KBM-7 (cell line): Measurements from ENCODE around the gene GRK3.
A peak's percentile ranks its signal among the peaks of the same experiment; 100 is the strongest.
"Not testable (repeated sequence)": the region's sequence is repeated elsewhere in the genome, so short reads cannot be mapped to it uniquely, and the experiment has no call there.

Source experiments
- DNase-seq: peaks from one replicate; pipeline ENCODE4 v3.0.0-alpha.2; 2015
- in situ Hi-C: fragments of 300-500 bp; cut with MboI; formaldehyde crosslinking; loops from 2 replicates; pipeline ENCODE4 v1.14.3; 2020; ENCODE audit warnings: low sequenced_read_pairs, low pct_unique_long_range_greater_than_20kb, mixed read lengths

Gene GRK3

GRCh38 chr22:25708430-25708829 is 144.0 kb downstream of the GRK3 start:
- in situ Hi-C loops, result not testable (repeated sequence)

GRCh38 chr22:25709758-25710157 is 145.3 kb downstream of the GRK3 start:
- DNase-seq, result no peak
- in situ Hi-C loops, result no loop called here

More at GRCh38 chr22:25708430-25708829, 144.0 kb downstream of the GRK3 start:
- DNase-seq, result not testable (repeated sequence)

- in situ Hi-C loops, result no loop called here
- no peak for DNase-seq
These were observed 146.0 kb downstream of the GRK3 start for GRCh38 chr22:25710501-25710900.

DNA sequence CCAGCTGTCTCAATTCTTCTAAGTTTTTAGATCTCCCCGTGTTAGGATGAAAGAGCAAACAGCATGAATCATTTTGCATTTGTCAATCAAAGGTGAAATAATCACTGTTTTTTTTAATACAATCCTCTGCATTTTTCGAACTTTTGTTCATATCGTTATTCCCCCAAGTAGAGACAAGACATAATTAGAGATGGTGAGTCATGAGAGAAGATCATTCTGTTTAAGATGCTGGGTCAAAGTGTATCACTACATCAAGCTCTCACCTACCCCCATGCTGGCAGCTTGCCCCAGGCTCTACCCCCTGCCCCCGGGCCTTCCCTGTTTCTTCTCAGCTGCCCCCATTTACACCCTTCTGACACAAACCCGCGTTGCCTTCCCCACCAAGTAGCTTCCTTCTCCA is 147.0 kb downstream of the GRK3 start:
- in situ Hi-C loops, result no loop called here
- no peak for DNase-seq

- no peak for DNase-seq
- in situ Hi-C loops, result no loop called here
These were observed 148.4 kb downstream of the GRK3 start for GRCh38 chr22:25712661-25713400.

DNA sequence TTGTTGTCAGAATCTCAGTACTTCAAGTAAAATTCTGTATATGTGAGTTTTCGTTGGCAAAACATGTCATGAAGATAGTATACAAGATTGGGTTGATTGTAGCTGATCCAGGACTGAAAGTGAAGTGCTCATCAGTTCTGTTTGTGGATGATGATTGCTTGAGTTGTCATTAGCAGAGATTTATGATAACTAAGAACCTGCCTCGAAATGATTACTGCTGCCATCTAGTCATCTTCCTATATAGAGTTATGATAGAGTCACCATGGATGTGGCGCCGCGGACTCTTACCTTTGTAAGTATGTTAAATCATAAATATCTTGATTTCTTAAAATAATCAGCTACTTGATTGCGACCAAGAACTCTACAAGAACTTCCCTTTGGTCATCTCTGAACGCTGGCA is 149.6 kb downstream of the GRK3 start:
- DNase-seq, result no peak
- in situ Hi-C loops, result no loop called here

- no peak for DNase-seq
- in situ Hi-C loops, result no loop called here
These were observed 150.3 kb downstream of the GRK3 start for GRCh38 chr22:25714739-25715138.

DNA sequence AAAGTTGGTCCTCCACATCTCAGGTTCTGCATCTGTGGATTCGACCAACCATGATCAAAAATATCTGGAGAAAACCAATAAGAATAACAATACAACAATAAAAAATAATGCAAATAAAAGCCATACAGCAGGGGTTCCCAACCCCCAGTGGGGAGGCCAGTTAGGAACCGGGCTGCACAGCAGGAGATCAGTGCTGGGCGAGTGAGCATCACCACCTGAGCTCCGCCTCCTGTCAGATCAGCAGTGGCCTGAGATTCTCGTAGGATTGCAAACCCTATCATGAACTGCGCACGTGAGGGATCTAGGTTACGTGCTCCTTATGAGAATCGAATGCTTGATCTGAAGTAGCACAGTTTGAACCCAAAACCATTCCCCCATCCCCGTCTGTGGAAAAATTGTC is 152.2 kb downstream of the GRK3 start:
- DNase-seq, result no peak
- in situ Hi-C loops, result no loop called here

DNA sequence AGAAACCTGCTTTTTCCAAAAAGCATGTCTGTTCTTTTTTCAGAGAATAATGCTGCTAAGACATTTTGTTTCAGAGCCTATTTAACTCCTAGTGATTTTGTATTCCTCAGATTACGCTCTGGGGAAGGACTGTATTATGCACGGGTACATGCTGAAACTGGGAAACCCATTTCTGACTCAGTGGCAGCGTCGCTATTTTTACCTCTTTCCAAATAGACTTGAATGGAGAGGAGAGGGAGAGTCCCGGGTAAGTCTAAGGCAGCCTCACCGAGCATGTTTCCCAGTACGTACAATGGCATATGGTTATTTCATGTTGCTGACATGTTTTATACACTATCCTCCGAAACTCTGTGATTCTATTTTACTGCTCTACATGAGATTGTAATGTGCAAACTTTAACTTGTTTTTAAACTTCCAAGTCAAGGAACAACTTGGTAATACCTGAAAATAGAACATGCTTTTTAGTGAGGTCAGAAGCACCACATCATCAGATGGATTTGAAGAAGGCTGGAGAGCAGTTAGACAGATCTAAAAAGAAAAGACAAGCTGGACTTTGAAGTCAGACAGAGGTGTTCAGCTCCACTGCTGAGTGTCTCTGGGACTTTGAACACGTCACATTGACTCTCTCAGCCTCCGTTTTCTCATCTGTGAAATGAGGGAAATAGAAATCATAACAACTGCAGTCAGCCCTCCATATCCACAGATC is 153.8 kb downstream of the GRK3 start:
- in situ Hi-C loops, result no loop called here
- DNase-seq, result no peak

GRCh38 chr22:25722223-25722622 is 157.7 kb downstream of the GRK3 start:
- DNase-seq, result no peak
- in situ Hi-C loops, result no loop called here

- no peak for DNase-seq
These were observed 158.2 kb downstream of the GRK3 start for GRCh38 chr22:25722626-25723025.

DNA sequence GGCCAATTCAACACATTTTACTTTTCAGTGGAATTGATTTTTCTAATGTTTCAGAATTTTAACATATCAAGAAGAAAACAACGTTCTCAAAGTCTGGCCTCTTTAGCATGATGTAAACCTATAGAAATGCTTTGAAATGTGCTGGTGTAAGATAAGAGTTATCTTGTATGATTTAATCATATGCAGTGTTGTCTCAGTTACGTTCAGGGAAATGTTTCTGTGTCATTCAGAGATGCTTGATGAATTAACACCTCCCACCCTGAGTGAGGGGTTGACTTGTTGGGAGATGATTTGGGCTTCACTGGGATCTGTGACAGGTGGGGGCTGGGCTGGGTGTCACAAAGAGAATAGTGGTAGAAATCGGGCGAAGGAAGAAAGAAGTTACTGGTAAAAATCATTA is 161.8 kb downstream of the GRK3 start:
- in situ Hi-C loops, result no loop called here
- DNase-seq, result no peak

More at GRCh38 chr22:25722626-25723025, 158.2 kb downstream of the GRK3 start:
- in situ Hi-C loops, result no loop called here

GRCh38 chr22:25728071-25728470 is 163.6 kb downstream of the GRK3 start:
- in situ Hi-C loops, result no loop called here
- DNase-seq, result no peak

- DNase-seq, result no peak
- in situ Hi-C loops, result no loop called here
These were observed 164.8 kb downstream of the GRK3 start for GRCh38 chr22:25729016-25729995.

GRCh38 chr22:25735650-25736049 is 171.2 kb downstream of the GRK3 start:
- DNase-seq, result no peak
- in situ Hi-C loops, result no loop called here

GRCh38 chr22:25736378-25737011 is 172.0 kb downstream of the GRK3 start:
- in situ Hi-C loops, result no loop called here
- peak; percentile 48 for DNase-seq

GRCh38 chr22:25739659-25740344 is 175.3 kb downstream of the GRK3 start:
- in situ Hi-C loops, result no loop called here
- DNase-seq, result no peak

GRCh38 chr22:25741692-25742626 is 177.5 kb downstream of the GRK3 start, which contains the start of gene MYO18B:
Gene MYO18B, plus strand, starts transcription at chr22:25742188. Its CDS starts 18,905 bp downstream, at chr22:25761093.
- DNase-seq, result no peak
- in situ Hi-C loops, result no loop called here
